ENCODE measurements around the gene FHIT.

FHIT gene

GRCh38 chr3:60755094-60755493, 496.2 kb downstream of the FHIT start:
- DNase-seq, result no peak

DNA sequence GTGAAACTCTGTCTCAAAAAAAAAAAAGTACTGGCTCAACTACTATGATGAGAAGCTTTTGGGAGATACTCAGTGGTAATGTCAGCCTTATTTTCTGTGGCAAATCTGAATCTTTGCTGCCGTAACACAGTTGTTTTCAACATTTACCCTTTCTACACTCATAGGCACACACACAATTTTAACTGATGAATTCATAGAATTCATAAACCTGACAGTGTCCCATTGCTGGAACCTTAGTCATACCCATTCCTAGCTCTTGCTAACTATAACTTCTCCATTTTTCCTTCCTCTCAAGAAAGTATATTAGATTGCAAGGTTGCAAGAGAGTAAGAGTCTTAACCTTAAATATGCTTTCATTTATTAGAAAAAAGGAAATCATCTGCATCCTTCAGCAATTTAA, 496.6 kb downstream of the FHIT start:
- no peak for DNase-seq

- no peak for DNase-seq
These were observed 498.4 kb downstream of the FHIT start for GRCh38 chr3:60752809-60753208.

GRCh38 chr3:60746695-60747416, 504.4 kb downstream of the FHIT start:
- DNase-seq, result no peak

- no peak for DNase-seq
These were observed 505.1 kb downstream of the FHIT start for GRCh38 chr3:60746043-60746638.

- no peak for DNase-seq
These were observed 507.6 kb downstream of the FHIT start for GRCh38 chr3:60743631-60744164.

GRCh38 chr3:60742606-60743145, 508.6 kb downstream of the FHIT start:
- no peak for DNase-seq

DNA sequence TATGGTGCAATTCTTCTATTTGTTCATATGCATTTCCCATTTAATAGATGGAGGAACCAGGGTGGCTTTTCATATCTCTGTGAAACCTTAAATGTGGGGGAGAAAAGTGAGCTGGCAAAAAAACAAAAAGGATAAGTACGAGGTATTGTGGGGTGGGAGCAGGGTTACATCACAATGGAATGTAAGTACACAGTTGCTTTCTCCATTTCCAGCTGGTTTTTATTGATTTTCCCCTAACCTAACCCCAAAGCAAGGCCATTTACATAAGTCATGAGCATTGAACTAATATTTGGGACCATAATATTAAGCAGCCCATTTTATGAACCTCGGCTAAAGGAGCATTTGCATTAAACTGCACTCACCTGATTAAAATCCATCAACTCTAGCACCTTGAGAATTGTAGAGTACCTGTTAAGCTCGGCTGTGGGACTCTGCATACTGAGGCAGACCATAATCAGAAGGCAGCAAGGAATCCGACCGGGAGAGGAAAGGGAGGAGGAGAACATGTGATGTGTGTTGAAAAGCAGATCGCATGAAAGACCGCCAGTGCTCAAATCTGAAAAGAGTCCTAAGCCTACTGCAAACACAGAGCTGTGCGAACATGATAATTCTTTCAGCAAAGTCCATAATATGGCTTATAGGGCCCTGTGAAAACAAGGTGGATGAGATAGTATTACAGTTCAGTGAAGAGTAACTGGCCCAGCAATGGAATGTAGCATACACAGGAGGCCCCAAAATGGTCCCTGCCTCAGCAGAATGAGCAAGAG, 513.4 kb downstream of the FHIT start:
- no peak for DNase-seq

GRCh38 chr3:60730371-60730770, 520.9 kb downstream of the FHIT start:
- DNase-seq, result no peak

DNA sequence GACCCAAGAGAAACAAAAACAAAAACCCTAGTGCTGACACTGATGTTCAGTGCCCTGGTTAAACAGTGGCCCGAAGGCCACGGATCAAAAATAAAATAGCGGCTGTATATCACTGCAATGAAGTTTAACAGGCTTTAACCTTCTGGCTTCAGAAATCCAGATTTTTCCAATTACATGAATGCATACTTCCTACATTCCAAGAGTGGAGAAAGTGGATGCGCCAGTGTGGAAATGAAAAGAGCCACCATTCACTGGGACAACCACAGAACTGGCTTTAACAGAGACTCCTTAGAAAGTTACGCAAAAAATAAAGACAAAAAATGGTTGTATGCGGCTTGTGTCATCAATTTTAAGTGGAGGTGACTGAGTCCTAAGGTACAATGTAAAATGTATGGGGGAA, 522.2 kb downstream of the FHIT start:
- no peak for DNase-seq

GRCh38 chr3:60728006-60728405, 523.2 kb downstream of the FHIT start:
- DNase-seq, result no peak

- no peak for DNase-seq
These were observed 530.5 kb downstream of the FHIT start for GRCh38 chr3:60720736-60721135.

- no peak for DNase-seq
These were observed 534.7 kb downstream of the FHIT start for GRCh38 chr3:60716573-60716972.

DNA sequence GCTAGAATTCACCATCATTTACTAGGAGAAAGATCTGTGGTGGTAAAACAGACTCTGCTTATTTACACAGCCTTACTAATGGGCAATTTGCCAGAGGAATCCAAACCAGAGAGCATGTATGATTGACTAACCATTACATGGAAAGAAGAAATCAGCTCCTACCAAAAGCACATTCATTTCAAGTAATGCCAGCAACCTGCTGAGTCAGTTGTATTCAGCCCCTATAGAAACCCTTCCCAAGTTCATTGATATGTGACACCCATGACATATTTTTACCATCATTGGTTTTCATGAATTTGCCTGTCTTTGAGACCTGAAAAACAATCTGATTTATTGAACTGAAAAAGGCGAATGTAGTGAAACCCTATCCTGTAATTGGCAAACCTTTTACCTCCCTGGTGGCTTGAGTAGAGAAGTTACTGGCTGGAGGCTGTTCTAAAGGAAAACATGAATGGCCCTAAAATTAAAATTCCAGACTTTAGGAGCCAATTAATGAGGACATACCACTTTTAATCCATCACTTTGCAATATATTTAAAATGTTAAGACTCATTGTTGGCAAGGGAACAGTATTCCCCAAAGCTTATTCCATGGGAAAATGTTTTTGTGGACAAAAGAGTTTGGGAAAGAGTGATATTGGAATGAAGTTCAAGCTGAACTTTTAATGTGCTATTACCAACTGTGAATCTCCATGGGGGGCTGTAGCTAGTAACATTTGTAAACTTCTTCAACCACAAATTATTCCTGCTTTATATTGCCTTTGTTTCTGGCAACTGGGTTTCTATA, 542.9 kb downstream of the FHIT start:
- DNase-seq, result no peak

- DNase-seq, result no peak
These were observed 543.7 kb downstream of the FHIT start for GRCh38 chr3:60707452-60708020.

DNA sequence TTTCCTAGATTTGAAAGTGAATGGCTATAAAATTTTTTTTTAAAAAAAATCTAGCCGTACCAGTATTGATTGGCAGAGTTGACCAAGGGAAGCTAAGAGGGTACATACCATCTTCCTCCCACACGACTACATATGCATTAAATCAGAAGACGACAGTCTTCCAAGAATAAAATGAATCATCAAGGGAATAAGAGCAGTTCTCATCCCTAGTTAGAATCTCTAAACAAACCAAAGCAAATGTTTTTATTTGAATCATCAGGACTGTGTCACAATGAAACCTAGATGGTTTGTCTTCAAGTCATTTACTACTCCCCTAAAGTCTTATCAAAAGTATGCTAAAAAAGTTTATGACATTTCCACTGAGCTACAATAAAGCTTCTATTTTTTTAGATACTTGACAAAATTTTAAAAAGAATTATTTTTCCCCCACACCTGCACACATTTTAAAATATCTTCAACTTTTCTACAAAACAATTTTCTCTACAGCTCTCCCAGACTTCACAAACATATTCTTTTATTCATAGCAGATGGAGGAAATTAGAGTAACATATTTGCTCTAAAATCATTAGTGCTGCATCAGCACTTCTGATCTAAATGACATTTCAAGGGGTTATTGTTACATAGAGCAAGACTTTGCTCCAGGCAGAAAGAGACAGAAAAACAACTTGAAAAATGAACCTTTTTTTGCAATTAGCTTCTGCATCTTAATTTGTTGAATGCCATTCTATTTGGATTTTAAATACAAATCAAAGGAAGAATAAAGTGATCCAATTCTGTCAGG, 547.1 kb downstream of the FHIT start:
- DNase-seq, result no peak

DNA sequence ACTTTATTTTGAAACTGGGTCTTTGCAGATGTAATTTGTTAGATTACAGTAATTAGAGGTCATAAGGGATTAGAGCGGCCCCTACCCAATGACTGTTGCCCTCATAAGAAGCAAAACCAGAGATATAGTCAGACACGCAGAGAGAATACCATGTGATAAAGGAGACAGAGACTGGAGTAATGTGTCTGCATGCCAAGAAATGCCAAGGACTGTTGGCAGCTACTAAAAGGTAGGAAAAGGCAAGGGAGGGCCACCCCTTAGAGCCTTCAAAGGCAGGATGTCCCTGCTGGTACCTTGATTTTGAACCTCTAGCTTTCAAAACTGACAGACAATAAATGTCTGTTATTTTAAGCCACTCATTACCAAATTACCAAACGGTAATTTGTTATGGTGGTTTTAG, 548.2 kb downstream of the FHIT start:
- no peak for DNase-seq

DNA sequence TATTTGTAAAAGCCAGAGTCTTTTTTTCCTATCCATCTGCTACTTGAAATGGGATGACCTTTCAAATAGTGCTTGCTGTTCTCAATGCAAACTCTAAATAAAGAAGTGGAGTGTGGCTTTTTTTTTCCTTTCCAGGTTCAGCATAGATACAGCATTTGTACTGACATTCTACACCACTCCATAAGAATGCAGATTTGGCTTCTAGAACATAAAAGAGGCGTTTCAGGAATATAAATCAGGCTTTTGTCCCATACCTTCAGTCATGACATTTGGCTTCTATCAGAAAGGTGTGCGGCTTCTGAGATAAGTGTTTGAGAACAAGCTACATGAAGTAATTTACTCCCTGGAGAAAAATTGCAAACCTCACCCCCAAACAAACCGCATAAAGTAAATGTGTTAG, 553.1 kb downstream of the FHIT start:
- DNase-seq, result no peak

GRCh38 chr3:60697132-60697531, 554.1 kb downstream of the FHIT start:
- no peak for DNase-seq

DNA sequence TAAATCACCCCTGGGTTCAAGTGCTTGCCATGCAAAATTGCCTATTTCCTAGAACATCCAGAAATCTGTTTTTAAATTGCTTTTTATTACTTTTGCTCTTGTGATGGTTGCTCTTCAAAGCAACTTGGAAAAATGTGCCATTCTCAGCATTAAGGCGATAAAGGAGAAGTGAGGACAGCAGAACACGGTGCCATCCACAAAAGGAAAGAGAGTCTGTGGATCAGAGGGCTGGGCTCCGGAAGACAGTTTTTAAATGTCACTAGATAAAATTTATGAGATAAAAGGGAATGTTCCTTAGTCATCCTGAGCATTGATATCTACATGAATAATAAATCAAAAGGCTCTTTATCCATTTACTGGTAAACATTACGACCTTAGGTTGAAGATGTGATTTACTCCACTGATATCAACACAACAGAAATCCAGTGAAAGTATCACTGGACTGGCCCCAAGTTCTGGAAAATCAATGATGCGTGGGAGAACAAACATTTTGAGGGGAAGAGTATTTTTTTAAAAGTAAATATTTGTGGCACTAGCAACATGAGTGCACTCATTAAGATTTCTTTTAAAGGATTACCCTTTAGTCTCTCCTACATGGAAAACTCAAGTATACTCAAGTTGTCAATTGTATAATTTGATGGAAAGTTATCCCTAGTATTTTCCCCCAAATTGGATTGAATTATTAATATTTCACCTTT, 554.7 kb downstream of the FHIT start:
- peak; percentile 17 for DNase-seq

DNA sequence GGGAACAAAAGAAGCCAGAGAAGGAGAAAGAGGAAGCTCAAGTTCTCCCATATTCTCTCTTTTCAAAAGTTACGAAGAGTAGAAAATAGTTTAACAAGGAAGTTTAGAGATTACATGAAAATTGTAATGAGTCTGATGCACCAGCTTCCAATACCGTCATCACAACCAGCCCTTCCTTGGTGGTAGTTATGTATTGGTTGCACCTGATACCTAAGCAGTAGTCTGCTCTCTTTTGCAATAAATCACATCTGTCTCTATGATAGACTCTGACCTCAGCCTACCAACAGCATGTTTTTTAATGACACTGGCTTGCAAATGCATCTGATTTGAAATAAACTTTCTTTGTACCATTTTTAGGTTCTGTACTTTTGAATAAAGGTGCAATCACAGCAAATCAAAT, 575.8 kb downstream of the FHIT start:
- DNase-seq, result no peak

Measured in NCI-H2029 treated with DMSO at 0.1 percent for 48 hours (cell line).